Measurements from ENCODE around the gene NYAP1.

DNA sequence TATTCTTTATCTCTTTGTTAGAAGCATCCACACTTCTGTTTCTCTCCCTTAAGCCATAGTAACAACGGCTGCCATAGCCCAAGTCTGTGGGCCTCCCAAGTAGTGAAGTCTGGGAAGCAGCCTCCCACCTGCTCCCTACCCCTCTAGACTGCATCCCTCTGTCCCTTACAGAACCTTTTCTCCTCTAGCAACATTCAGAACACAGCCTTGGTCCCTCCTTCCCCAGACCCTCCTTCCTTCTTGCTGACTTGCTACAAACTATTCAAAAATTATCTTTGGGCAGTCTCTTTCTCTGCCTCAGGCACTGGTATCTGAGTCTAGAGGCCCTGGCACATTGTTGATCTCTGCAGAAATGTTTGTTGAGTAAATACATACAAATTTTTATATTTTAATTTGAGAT lies 2.3 kb upstream of the NYAP1 start:
- TF ChIP-seq, protein P1, sequence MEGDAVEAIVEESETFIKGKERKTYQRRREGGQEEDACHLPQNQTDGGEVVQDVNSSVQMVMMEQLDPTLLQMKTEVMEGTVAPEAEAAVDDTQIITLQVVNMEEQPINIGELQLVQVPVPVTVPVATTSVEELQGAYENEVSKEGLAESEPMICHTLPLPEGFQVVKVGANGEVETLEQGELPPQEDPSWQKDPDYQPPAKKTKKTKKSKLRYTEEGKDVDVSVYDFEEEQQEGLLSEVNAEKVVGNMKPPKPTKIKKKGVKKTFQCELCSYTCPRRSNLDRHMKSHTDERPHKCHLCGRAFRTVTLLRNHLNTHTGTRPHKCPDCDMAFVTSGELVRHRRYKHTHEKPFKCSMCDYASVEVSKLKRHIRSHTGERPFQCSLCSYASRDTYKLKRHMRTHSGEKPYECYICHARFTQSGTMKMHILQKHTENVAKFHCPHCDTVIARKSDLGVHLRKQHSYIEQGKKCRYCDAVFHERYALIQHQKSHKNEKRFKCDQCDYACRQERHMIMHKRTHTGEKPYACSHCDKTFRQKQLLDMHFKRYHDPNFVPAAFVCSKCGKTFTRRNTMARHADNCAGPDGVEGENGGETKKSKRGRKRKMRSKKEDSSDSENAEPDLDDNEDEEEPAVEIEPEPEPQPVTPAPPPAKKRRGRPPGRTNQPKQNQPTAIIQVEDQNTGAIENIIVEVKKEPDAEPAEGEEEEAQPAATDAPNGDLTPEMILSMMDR (tag by site-specific recombination; IDR thresholded peaks at IDR 0.05): no peak
- TF ChIP-seq, protein P2, sequence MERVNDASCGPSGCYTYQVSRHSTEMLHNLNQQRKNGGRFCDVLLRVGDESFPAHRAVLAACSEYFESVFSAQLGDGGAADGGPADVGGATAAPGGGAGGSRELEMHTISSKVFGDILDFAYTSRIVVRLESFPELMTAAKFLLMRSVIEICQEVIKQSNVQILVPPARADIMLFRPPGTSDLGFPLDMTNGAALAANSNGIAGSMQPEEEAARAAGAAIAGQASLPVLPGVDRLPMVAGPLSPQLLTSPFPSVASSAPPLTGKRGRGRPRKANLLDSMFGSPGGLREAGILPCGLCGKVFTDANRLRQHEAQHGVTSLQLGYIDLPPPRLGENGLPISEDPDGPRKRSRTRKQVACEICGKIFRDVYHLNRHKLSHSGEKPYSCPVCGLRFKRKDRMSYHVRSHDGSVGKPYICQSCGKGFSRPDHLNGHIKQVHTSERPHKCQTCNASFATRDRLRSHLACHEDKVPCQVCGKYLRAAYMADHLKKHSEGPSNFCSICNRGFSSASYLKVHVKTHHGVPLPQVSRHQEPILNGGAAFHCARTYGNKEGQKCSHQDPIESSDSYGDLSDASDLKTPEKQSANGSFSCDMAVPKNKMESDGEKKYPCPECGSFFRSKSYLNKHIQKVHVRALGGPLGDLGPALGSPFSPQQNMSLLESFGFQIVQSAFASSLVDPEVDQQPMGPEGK (tag by site-specific recombination; IDR thresholded peaks at IDR 0.05): no peak
- TF ChIP-seq SP2 (tag by site-specific recombination; IDR thresholded peaks at IDR 0.05) (no peak), TCF7L2 (IDR thresholded peaks at IDR 0.05; ENCODE audit: borderline replicate concordance, low read depth, low read length) (no peak), ZBTB1 (tag by site-specific recombination; IDR thresholded peaks at IDR 0.05) (no peak), ZNF274 (IDR thresholded peaks at IDR 0.05; ENCODE audit: low read length) (no peak), ZNF274 (tag by site-specific recombination; IDR thresholded peaks at IDR 0.05; ENCODE audit: borderline replicate concordance) (no peak)
- TF ChIP-seq, protein P3, sequence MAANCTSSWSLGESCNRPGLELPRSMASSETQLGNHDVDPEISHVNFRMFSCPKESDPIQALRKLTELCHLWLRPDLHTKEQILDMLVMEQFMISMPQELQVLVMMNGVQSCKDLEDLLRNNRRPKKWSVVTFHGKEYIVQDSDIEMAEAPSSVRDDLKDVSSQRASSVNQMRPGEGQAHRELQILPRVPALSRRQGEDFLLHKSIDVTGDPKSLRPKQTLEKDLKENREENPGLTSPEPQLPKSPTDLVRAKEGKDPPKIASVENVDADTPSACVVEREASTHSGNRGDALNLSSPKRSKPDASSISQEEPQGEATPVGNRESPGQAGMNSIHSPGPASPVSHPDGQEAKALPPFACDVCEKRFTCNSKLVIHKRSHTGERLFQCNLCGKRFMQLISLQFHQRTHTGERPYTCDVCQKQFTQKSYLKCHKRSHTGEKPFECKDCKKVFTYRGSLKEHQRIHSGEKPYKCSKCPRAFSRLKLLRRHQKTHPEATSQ (tag by site-specific recombination; IDR thresholded peaks at IDR 0.05): no peak
- TF ChIP-seq, protein P4, sequence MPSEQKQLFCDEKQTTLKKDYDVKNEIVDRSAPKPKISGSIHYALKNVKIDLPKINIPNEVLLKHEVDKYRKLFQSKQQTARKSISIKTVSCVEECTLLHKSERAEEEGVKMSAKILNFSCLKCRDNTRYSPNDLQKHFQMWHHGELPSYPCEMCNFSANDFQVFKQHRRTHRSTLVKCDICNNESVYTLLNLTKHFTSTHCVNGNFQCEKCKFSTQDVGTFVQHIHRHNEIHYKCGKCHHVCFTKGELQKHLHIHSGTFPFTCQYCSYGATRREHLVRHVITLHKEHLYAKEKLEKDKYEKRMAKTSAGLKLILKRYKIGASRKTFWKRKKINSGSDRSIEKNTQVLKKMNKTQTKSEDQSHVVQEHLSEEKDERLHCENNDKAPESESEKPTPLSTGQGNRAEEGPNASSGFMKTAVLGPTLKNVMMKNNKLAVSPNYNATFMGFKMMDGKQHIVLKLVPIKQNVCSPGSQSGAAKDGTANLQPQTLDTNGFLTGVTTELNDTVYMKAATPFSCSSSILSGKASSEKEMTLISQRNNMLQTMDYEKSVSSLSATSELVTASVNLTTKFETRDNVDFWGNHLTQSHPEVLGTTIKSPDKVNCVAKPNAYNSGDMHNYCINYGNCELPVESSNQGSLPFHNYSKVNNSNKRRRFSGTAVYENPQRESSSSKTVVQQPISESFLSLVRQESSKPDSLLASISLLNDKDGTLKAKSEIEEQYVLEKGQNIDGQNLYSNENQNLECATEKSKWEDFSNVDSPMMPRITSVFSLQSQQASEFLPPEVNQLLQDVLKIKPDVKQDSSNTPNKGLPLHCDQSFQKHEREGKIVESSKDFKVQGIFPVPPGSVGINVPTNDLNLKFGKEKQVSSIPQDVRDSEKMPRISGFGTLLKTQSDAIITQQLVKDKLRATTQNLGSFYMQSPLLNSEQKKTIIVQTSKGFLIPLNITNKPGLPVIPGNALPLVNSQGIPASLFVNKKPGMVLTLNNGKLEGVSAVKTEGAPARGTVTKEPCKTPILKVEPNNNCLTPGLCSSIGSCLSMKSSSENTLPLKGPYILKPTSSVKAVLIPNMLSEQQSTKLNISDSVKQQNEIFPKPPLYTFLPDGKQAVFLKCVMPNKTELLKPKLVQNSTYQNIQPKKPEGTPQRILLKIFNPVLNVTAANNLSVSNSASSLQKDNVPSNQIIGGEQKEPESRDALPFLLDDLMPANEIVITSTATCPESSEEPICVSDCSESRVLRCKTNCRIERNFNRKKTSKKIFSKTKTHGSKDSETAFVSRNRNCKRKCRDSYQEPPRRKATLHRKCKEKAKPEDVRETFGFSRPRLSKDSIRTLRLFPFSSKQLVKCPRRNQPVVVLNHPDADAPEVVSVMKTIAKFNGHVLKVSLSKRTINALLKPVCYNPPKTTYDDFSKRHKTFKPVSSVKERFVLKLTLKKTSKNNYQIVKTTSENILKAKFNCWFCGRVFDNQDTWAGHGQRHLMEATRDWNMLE (tag by site-specific recombination; conservative IDR thresholded peaks at IDR 0.05; ENCODE audit: low read depth): no peak
- TF ChIP-seq, protein P5, sequence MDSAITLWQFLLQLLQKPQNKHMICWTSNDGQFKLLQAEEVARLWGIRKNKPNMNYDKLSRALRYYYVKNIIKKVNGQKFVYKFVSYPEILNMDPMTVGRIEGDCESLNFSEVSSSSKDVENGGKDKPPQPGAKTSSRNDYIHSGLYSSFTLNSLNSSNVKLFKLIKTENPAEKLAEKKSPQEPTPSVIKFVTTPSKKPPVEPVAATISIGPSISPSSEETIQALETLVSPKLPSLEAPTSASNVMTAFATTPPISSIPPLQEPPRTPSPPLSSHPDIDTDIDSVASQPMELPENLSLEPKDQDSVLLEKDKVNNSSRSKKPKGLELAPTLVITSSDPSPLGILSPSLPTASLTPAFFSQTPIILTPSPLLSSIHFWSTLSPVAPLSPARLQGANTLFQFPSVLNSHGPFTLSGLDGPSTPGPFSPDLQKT (IDR thresholded peaks at IDR 0.05; ENCODE audit: borderline replicate concordance, low read depth, low read length): no peak
